HepG2 (cell line): ENCODE results near the gene POLR3H. TPM values are rescaled to one million over a fixed set of nuclear protein-coding genes. Genes with fewer than 3 reads are reported as not detected.

Source experiments
- ATAC-seq: fragments of 200-7000 bp; cut with Tn5 transposase; 3 replicates; pipeline ENCODE4 v1.9.1; 2020; ENCODE audit warnings: mild to moderate bottlenecking, moderate library complexity
- BruUV-seq: library from RNA; stranded (reverse); fragments of 400-500 nt; replicated peaks from 2 replicates; lab custom pipeline; 2021; lab: Mats Ljungman, UMichigan
- CTCF ChIA-PET: fragments of 300-600 bp; formaldehyde crosslinking; extraction: SDS; loops from one replicate; lab custom pipeline; 2021; ENCODE audit warnings: low total read pairs, inconsistent platforms, low intra/inter-chr PET ratio; lab: Yijun Ruan, JAX
- POLR2A ChIA-PET: fragments of 350-600 bp; sonication (Branson Sonifier 250); formaldehyde crosslinking; loops from one replicate; lab custom pipeline; 2020; ENCODE audit warnings: antibody characterized with exemption, inconsistent platforms; lab: Yijun Ruan, JAX
- DNase-seq: peaks from one replicate; pipeline ENCODE4 v3.0.0-alpha.2; 2015; ENCODE audit warnings: low spot score
- FAIRE-seq: peaks from 3 replicates; lab custom pipeline; 2011; peaks lifted over from hg19 to GRCh38; lab: Jason Lieb, UNC
- H2AFZ ChIP-seq: one replicate; pipeline ENCODE4 v1.6.1; 2011; ENCODE audit warnings: low read length, inconsistent platforms
- H3K27ac ChIP-seq: fragments of 300-600 bp; 3 replicates; pipeline ENCODE4 v1.8.0; 2011; ENCODE audit warnings: mixed run types, mild to moderate bottlenecking, mixed read lengths, low read length, inconsistent platforms; ENCODE audit not compliant: insufficient read depth; ENCODE audit errors: extremely low read length
- H3K27me3 ChIP-seq, 2 experiments: fragments of 200-600 bp in 1 of 2; 2 replicates in 1 of 2; 3 replicates in 1 of 2; pipeline versions ENCODE4 v1.6.0 to v1.8.0; 2011; ENCODE audit warnings: low read length in 2 of 2, mild to moderate bottlenecking in 2 of 2, moderate library complexity in 2 of 2, inconsistent platforms in 1 of 2; ENCODE audit not compliant: insufficient read depth in 2 of 2, control insufficient read depth in 1 of 2
- H3K36me3 ChIP-seq, 2 experiments: fragments of 200-600 bp in 1 of 2; replicated peaks in 1 of 2; 2 replicates in 1 of 2; 3 replicates in 1 of 2; pipeline versions ENCODE4 v1.5.1 to v1.8.0; 2011; ENCODE audit warnings: low read length in 2 of 2, inconsistent platforms in 1 of 2; ENCODE audit not compliant: insufficient read depth in 2 of 2, control insufficient read depth in 1 of 2
- H3K4me1 ChIP-seq: 2 replicates; pipeline ENCODE4 v1.5.1; 2012; ENCODE audit warnings: low read length, inconsistent platforms; ENCODE audit not compliant: insufficient read depth
- H3K4me2 ChIP-seq: 2 replicates; pipeline ENCODE4 v1.6.0; 2011; ENCODE audit warnings: low read depth, low read length, inconsistent platforms
- H3K4me3 ChIP-seq, 3 experiments: fragments of 200-600 bp in 1 of 3; sonication (generic), shearing (Covaris generic) in 1 of 3; replicated peaks in 1 of 3; 2 replicates each; pipeline ENCODE4 v1.5.1; 2011 to 2016; ENCODE audit warnings: low read length in 3 of 3, inconsistent platforms in 2 of 3, low read depth in 2 of 3, mild to moderate bottlenecking in 2 of 3, control low read depth in 1 of 3, mixed read lengths in 1 of 3; ENCODE audit not compliant: insufficient read depth in 1 of 3
- H3K79me2 ChIP-seq: one replicate; pipeline ENCODE4 v1.6.1; 2011; ENCODE audit warnings: low read length, inconsistent platforms; ENCODE audit not compliant: insufficient read depth
- H3K9ac ChIP-seq: 2 replicates; pipeline ENCODE4 v1.6.0; 2011; ENCODE audit warnings: mild to moderate bottlenecking, low read depth, low read length, inconsistent platforms; ENCODE audit not compliant: insufficient read depth
- H3K9me3 ChIP-seq: 2 replicates; pipeline ENCODE4 v1.5.1; 2012; ENCODE audit warnings: mild to moderate bottlenecking, low read length
- H4K20me1 ChIP-seq: 2 replicates; pipeline ENCODE4 v1.6.0; 2011; ENCODE audit warnings: inconsistent platforms, mild to moderate bottlenecking, low read length, moderate library complexity; ENCODE audit not compliant: insufficient read depth
- ZSCAN9 ChIP-seq: IDR thresholded peaks from 2 replicates; pipeline ENCODE4 v1.6.1; 2016; ENCODE audit warnings: borderline replicate concordance
- WGBS: methylation state at CpG from one replicate; pipeline ENCODE4 v1.1.6; 2017; ENCODE audit warnings: low lambda C conversion rate; 5-methylcytosine and 5-hydroxymethylcytosine counted together
- in situ Hi-C: cut with HindIII; loops from 2 replicates; pipeline ENCODE4 v1.10.0; 2017; ENCODE audit warnings: low pct_unique_long_range_greater_than_20kb; ENCODE audit not compliant: extremely low pct_ligation_motif_present
- intact Hi-C: fragments of 100-400 bp; cut with micrococcal nuclease; formaldehyde crosslinking; loops from one replicate; pipeline ENCODE4 v1.10.0; 2022; ENCODE audit not compliant: unreplicated experiment
- polyA plus RNA-seq, 8 experiments: library from polyadenylated mRNA; depleted of rRNA in 3 of 8; stranded (reverse) in 7 of 8; unstranded in 1 of 8; fragments of >200 nt; fragmentation: Illumina TruSeq in 4 of 8; extraction: Trizol in 4 of 8; gene quantifications; 2 replicates each; pipeline versions ENCODE4 v1.2.1 to v1.2.3, GENCODE V29; 2011 to 2016; ENCODE audit warnings: low read depth in 4 of 8, missing spikeins in 1 of 8, mixed read lengths in 1 of 8; ENCODE audit not compliant: insufficient read depth in 1 of 8
- total RNA-seq, 5 experiments: library from RNA; depleted of rRNA; stranded (reverse); fragments of >200 nt; fragmentation: Illumina TruSeq; extraction: Trizol; gene quantifications; 2 replicates each; pipeline ENCODE4 v1.2.3, GENCODE V29; 2016; ENCODE audit warnings: low read depth in 1 of 5
- TF ChIP-seq, protein P1 (sequence below): sonication (generic); formaldehyde crosslinking; IDR thresholded peaks from 2 replicates; pipeline ENCODE4 v1.5.1; 2020; ENCODE audit warnings: mild to moderate bottlenecking, missing genetic modification reagents, moderate library complexity

Gene POLR3H
- total and polyA plus RNA-seq, 2 of the 13 experiments (the other 11 are each of a cell fraction or from before 2014, with no cell fraction given): 10.3 to 28.6 TPM

DNA sequence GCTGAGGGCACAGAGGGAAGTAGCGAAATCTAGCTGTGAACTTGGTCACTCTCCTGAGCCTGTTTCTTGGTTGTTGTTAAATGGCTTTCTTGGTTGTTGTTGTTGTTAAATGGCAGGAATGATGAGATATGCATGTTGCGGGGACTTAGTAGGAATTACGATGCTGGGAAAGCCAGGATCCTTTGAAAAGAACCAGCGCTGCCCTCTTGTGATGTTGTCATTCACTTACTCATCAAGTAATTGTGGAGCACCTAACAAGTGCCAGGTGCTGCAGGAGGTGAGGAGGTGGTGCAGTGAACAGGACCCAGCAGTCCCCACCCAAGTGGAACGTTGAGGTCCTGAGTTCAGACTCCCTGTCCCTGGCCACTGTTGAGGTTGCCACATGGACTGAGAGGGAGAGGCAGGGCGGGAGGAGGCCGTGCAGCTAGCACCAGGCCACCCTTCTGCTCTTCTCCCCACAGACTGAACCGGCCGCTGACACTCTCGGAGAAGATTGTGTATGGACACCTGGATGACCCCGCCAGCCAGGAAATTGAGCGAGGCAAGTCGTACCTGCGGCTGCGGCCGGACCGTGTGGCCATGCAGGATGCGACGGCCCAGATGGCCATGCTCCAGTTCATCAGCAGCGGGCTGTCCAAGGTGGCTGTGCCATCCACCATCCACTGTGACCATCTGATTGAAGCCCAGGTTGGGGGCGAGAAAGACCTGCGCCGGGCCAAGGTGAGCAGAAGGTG lies 36.8 kb downstream of the POLR3H start:
- BruUV-seq: no TSS peak
- H3K4me1 ChIP-seq: peaks cover 3% of the 10 kb centered on the region
- intact Hi-C loops (no loop called here), in situ Hi-C loops (no loop called here)
- ATAC-seq (no peak), DNase-seq (no peak), FAIRE-seq (no peak)
- no peaks in the 10 kb centered on the region for H3K27me3 ChIP-seq
- H3K9ac ChIP-seq: no peak overlapping the region
- H3K27ac ChIP-seq: no peak overlapping the region
- CTCF ChIA-PET: no interaction called here
- 97% methylated on average over 20 of the region's 23 CpGs for WGBS
- H3K79me2 ChIP-seq: no peaks in the 10 kb centered on the region
- peaks cover 19 to 56% of the 10 kb centered on the region in 2 experiments; a peak in 4 of 5 replicates for H3K36me3 ChIP-seq
- no peak overlapping the region for H3K4me2 ChIP-seq
- POLR2A ChIA-PET: interaction anchor here (0.9 kb wide), 1 partner anchor 82 kb away, joined by 3 read pairs; the partner anchor contains the start of gene PMM1
- H3K9me3 ChIP-seq: no peaks in the 10 kb centered on the region
- no peak overlapping the region for H2AFZ ChIP-seq
- H4K20me1 ChIP-seq: no peaks in the 10 kb centered on the region
- TF ChIP-seq, protein P1, sequence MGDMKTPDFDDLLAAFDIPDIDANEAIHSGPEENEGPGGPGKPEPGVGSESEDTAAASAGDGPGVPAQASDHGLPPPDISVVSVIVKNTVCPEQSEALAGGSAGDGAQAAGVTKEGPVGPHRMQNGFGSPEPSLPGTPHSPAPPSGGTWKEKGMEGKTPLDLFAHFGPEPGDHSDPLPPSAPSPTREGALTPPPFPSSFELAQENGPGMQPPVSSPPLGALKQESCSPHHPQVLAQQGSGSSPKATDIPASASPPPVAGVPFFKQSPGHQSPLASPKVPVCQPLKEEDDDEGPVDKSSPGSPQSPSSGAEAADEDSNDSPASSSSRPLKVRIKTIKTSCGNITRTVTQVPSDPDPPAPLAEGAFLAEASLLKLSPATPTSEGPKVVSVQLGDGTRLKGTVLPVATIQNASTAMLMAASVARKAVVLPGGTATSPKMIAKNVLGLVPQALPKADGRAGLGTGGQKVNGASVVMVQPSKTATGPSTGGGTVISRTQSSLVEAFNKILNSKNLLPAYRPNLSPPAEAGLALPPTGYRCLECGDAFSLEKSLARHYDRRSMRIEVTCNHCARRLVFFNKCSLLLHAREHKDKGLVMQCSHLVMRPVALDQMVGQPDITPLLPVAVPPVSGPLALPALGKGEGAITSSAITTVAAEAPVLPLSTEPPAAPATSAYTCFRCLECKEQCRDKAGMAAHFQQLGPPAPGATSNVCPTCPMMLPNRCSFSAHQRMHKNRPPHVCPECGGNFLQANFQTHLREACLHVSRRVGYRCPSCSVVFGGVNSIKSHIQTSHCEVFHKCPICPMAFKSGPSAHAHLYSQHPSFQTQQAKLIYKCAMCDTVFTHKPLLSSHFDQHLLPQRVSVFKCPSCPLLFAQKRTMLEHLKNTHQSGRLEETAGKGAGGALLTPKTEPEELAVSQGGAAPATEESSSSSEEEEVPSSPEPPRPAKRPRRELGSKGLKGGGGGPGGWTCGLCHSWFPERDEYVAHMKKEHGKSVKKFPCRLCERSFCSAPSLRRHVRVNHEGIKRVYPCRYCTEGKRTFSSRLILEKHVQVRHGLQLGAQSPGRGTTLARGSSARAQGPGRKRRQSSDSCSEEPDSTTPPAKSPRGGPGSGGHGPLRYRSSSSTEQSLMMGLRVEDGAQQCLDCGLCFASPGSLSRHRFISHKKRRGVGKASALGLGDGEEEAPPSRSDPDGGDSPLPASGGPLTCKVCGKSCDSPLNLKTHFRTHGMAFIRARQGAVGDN: 0 out of 2 replicates have a peak, but pooled peaks have one; percentile 10
- TF ChIP-seq ZSCAN9 (CRISPR knock-in tag): no peak
- H3K4me3 ChIP-seq: no peak overlapping the region
